VCaP (cell line): ENCODE results near the gene TBC1D1.

ENCODE experiments used
- H3K27ac ChIP-seq: fragments of 450-650 bp; 2 replicates; pipeline ENCODE4 v1.5.1; 2017
- TF ChIP-seq, protein P1 (sequence below): fragments of 450-650 bp; conservative IDR thresholded peaks from 2 replicates; pipeline ENCODE4 v1.5.1; 2017; ENCODE audit warnings: mild to moderate bottlenecking, moderate library complexity

The TBC1D1 gene

GRCh38 chr4:38001927-38002326, 111.0 kb downstream of the TBC1D1 start:
- no peak overlapping the region for H3K27ac ChIP-seq
- TF ChIP-seq, protein P1, sequence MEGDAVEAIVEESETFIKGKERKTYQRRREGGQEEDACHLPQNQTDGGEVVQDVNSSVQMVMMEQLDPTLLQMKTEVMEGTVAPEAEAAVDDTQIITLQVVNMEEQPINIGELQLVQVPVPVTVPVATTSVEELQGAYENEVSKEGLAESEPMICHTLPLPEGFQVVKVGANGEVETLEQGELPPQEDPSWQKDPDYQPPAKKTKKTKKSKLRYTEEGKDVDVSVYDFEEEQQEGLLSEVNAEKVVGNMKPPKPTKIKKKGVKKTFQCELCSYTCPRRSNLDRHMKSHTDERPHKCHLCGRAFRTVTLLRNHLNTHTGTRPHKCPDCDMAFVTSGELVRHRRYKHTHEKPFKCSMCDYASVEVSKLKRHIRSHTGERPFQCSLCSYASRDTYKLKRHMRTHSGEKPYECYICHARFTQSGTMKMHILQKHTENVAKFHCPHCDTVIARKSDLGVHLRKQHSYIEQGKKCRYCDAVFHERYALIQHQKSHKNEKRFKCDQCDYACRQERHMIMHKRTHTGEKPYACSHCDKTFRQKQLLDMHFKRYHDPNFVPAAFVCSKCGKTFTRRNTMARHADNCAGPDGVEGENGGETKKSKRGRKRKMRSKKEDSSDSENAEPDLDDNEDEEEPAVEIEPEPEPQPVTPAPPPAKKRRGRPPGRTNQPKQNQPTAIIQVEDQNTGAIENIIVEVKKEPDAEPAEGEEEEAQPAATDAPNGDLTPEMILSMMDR: no peak

DNA sequence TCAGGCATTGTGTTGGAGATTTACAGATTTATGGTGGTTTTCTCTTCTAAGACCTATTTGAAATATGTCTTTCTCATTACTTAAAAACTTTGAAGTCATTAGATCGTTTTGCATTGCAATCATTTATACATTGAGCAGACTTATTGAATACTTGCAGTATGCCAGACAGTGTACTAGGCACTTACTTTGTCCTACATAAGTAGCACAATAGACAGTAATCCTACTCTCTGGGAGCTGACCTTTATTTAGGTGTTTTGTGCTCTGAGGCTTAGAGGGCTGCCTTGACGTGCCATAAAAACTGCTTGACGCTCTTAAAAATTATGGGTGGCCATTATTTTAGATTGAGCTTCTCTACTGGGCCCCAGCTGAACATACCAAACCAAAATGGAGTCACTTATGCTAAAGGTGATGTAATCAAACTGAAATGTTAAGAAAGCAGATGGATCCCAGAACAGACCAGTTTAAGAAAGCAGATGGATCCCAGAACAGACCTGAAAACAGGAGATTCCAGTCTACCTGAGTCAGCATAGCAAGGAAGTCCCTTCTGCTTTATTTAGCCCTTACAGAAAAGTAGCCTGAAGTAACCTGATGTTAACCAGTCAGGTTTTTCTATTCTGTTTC, 111.7 kb downstream of the TBC1D1 start:
- TF ChIP-seq, protein P1: no peak
- no peak overlapping the region for H3K27ac ChIP-seq

GRCh38 chr4:38003102-38003501, 112.2 kb downstream of the TBC1D1 start:
- H3K27ac ChIP-seq: no peak overlapping the region
- TF ChIP-seq, protein P1: no peak

DNA sequence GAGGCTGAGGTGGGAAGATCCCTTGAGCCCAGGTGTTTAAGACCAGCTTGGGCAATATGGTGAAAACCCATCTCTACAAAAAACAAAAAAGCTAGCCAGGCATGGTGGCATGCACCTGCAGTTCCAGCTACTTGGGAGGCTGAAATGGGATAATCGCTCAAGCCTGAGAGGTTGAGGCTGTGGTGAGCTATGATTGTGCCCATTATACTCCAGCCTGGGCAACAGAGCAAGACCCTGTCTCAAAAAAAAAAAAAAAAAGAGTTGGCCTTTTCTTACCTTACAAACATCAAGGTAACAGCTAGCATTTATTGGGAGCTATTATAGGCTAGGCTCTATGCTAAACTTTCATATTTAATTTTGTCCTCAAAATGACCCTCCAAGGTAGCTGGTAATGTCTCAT, 112.7 kb downstream of the TBC1D1 start:
- TF ChIP-seq, protein P1: no peak
- H3K27ac ChIP-seq: no peak overlapping the region

DNA sequence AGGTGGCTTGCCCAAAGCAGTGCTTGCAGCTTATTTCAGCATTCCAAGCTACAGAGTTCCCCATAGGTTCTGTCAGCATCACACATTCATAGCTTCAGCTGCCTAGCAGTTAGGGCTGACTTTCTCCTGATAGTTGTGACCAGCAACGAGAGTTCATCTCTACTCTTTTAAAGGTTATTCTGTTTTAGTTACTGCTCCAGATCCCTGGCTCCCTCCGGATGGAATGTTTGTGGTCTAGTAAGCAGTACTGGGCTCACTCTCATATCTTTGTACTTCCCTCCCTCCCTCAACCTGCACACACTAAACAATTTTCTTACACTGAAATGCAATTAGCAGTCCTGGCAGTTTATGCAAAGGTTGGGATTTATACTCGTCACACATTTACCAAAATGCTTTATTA, 113.2 kb downstream of the TBC1D1 start:
- H3K27ac ChIP-seq: no peak overlapping the region
- TF ChIP-seq, protein P1: no peak

DNA sequence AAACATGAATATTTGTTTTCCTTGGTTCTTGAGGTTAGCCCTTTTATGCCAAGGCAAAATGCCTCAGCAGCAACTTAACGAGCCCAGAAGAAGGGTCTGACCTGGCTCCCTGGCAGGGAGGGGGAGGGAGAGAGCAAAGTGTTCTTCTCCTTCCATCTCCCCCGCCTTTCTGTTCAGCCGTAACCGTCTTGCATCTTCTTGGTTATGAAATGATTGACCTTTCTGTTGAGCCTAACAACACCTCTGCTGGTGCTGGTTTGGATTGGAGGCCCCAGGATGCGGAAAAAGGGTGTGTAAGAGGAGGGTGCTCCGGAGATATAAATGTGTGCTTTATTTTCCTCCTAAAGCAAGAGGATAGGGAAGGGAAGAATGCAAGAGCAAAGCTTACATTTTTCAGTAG, 114.0 kb downstream of the TBC1D1 start:
- TF ChIP-seq, protein P1: no peak
- no peak overlapping the region for H3K27ac ChIP-seq

DNA sequence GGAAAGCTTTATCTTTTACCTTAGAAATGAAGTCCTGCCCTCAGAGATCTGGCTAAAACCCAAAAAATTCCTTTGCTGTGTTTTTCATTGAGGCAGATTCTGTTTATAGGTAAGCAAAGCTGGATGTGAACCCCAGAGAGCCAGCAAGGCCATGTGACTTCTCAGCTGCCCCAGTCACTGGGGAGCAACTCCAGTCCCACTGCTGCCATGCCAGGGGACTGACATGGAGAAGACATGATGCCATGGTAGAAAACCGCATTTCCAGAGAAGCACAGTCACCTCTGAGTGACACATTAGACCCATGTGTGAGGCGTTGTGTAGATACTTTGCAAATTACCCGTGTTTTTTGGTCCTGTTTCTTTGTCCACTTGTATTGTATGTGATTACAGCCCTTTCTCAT, 114.8 kb downstream of the TBC1D1 start:
- H3K27ac ChIP-seq: no peak overlapping the region
- TF ChIP-seq, protein P1: no peak
